Muscle of back (tissue), 11 donors: ENCODE data around the gene SNAP29. TPM values are rescaled to one million over a fixed set of nuclear protein-coding genes. Genes with fewer than 3 reads are reported as not detected.

ENCODE experiments used
- DNase-seq, 3 donors: peaks; one replicate each; pipeline versions ENCODE4 v3.0.0 to v3.0.0-alpha.2; 2013
- polyA plus RNA-seq, 10 donors: library from polyadenylated mRNA; unstranded; fragments of 120-200 nt; gene quantifications; one replicate each; pipeline ENCODE4 v1.2.1, GENCODE V29; 2013; ENCODE audit not compliant: insufficient read length in 10 of 10

Gene SNAP29
- polyA plus RNA-seq, 10 donors = 20.9 to 26.8 (median 23.9) TPM

GRCh38 chr22:20865331-20865730 is 6.5 kb downstream of the SNAP29 start:
- DNase-seq = no peak

- DNase-seq = no peak
These were observed 7.2 kb downstream of the SNAP29 start for GRCh38 chr22:20865875-20866445.

- DNase-seq = no peak
These were observed 7.9 kb downstream of the SNAP29 start for GRCh38 chr22:20866736-20867135.

GRCh38 chr22:20867179-20868024 is 8.6 kb downstream of the SNAP29 start:
- DNase-seq = peak in 2 of 3 donors; percentile 35 to 62

GRCh38 chr22:20868025-20868962 is 9.5 kb downstream of the SNAP29 start:
- DNase-seq = peak in 1 of 3 donors; percentile 45

GRCh38 chr22:20869234-20869633 is 10.4 kb downstream of the SNAP29 start:
- DNase-seq = no peak

- DNase-seq = no peak
These were observed 14.4 kb downstream of the SNAP29 start for GRCh38 chr22:20873214-20873613.

- DNase-seq = no peak
These were observed 16.5 kb downstream of the SNAP29 start for GRCh38 chr22:20875296-20875695.

GRCh38 chr22:20877715-20878114 is 18.9 kb downstream of the SNAP29 start:
- no peak for DNase-seq

GRCh38 chr22:20881231-20881630 is 22.4 kb downstream of the SNAP29 start:
- DNase-seq = no peak

- DNase-seq = no peak
These were observed 23.3 kb downstream of the SNAP29 start for GRCh38 chr22:20881869-20882815.

GRCh38 chr22:20882855-20883254 is 24.0 kb downstream of the SNAP29 start:
- no peak for DNase-seq

- no peak for DNase-seq
These were observed 25.6 kb downstream of the SNAP29 start for GRCh38 chr22:20884454-20884853.

GRCh38 chr22:20885017-20885556 is 26.3 kb downstream of the SNAP29 start:
- peak in 1 of 3 donors; percentile 8 for DNase-seq

GRCh38 chr22:20885557-20886323 is 26.9 kb downstream of the SNAP29 start:
- peak; percentile 30 to 68 (median 49) for DNase-seq

- no peak for DNase-seq
These were observed 28.6 kb downstream of the SNAP29 start for GRCh38 chr22:20887375-20887774.

- DNase-seq = no peak
These were observed 30.4 kb downstream of the SNAP29 start for GRCh38 chr22:20889025-20889704.

GRCh38 chr22:20889904-20890540 is 31.2 kb downstream of the SNAP29 start:
- DNase-seq = no peak

- no peak for DNase-seq
These were observed 32.2 kb downstream of the SNAP29 start for GRCh38 chr22:20890975-20891374.
